Measurements from ENCODE around the gene TAC4. TPM values are rescaled to one million over a fixed set of nuclear protein-coding genes. Genes with fewer than 3 reads are reported as not detected.

Gene TAC4
- total and polyA plus RNA-seq, 9 of the 15 experiments (the other 6 are each of a cell fraction or from before 2014, with no cell fraction given), result 0.17 TPM; not detected in 8

- TF ChIP-seq EGR1 (conservative IDR thresholded peaks at IDR 0.05) (peak; percentile 90), COPS2 (conservative IDR thresholded peaks at IDR 0.05) (no peak), ZNF431 (CRISPR knock-in tag; IDR thresholded peaks at IDR 0.05) (no peak), IFI16 (CRISPR knock-in tag; IDR thresholded peaks at IDR 0.05) (no peak), CHD1 (IDR thresholded peaks at IDR 0.05; ENCODE audit: low read length) (no peak), TGIF2 (CRISPR knock-in tag; IDR thresholded peaks at IDR 0.05) (no peak), ZNF444 (CRISPR knock-in tag; IDR thresholded peaks at IDR 0.05) (peak; percentile 94), NFYB (IDR thresholded peaks at IDR 0.05; ENCODE audit: extremely low read depth, insufficient read length) (no peak), NCOA1 (IDR thresholded peaks at IDR 0.05; ENCODE audit: low read depth) (no peak), MECOM (CRISPR knock-in tag; IDR thresholded peaks at IDR 0.05) (no peak), NEUROD1 (IDR thresholded peaks at IDR 0.05; ENCODE audit: borderline replicate concordance, low read depth, low read length, partially characterized antibody) (peak; percentile 60), TRIM24 (IDR thresholded peaks at IDR 0.05) (0 out of 4 replicates have a peak, but pooled peaks of 1 of the 2 experiments have one; percentile 26), ZNF232 (CRISPR knock-in tag; IDR thresholded peaks at IDR 0.05) (no peak), NCOA4 (IDR thresholded peaks at IDR 0.05; ENCODE audit: partially characterized antibody) (no peak), TEAD4 (IDR thresholded peaks at IDR 0.05; ENCODE audit: low read length) (peak; percentile 79), TEAD4 (CRISPR knock-in tag; IDR thresholded peaks at IDR 0.05; ENCODE audit: borderline replicate concordance) (no peak), LARP7 (IDR thresholded peaks at IDR 0.05) (no peak), HDAC3 (IDR thresholded peaks at IDR 0.05; ENCODE audit: borderline replicate concordance, partially characterized antibody) (no peak), SAFB (IDR thresholded peaks at IDR 0.05; ENCODE audit: borderline replicate concordance, low read depth, low read length) (no peak), FOSL1 (tag; conservative IDR thresholded peaks at IDR 0.05) (peak; percentile 84), DPF2 (IDR thresholded peaks at IDR 0.05) (peak; percentile 74), ZBTB17 (CRISPR knock-in tag; IDR thresholded peaks at IDR 0.05) (no peak), ZBTB8A (IDR thresholded peaks at IDR 0.05; ENCODE audit: partially characterized antibody) (no peak), USF2 (CRISPR knock-in tag; IDR thresholded peaks at IDR 0.05) (no peak), SMARCE1 (IDR thresholded peaks at IDR 0.05) (peak; percentile 73; the same call in 1 of the 2 replicates), HMG20B (CRISPR knock-in tag; IDR thresholded peaks at IDR 0.05) (no peak), ELK3 (CRISPR knock-in tag; IDR thresholded peaks at IDR 0.05) (no peak), SMARCA4 (IDR thresholded peaks at IDR 0.05) (peak; percentile 77), ZNF197 (CRISPR knock-in tag; IDR thresholded peaks at IDR 0.05; ENCODE audit: low read depth) (no peak), NFE2 (IDR thresholded peaks at IDR 0.05; ENCODE audit: low read depth) (0 out of 2 replicates have a peak, but pooled peaks have one; percentile 18), ARID1B (IDR thresholded peaks at IDR 0.05) (peak; percentile 85), EZH2 (IDR thresholded peaks at IDR 0.05; ENCODE audit: borderline replicate concordance, low read depth, low read length) (no peak)
Measured at GRCh38 chr17:49878931-49879904, 31.3 kb upstream of the TAC4 start (continued).

All from K562 (cell line).